Heart left ventricle (tissue), 16 donors: ENCODE results near the gene MYBPH. TPM values are rescaled to one million over a fixed set of nuclear protein-coding genes. Genes with fewer than 3 reads are reported as not detected.

Experiments used
- ATAC-seq, 4 donors: fragments of 200-7000 bp; cut with Tn5 transposase; one replicate each; pipeline ENCODE4 v1.9.1; 2020 to 2022; ENCODE audit warnings: moderate library complexity in 4 of 4, mild to moderate bottlenecking in 3 of 4, moderate number of reproducible peaks in 1 of 4
- DNase-seq, 5 donors: peaks; one replicate each; pipeline ENCODE4 v3.0.0-alpha.2; 2020
- H3K27ac ChIP-seq, 12 donors: fragments of 200-600 bp; sonication (generic) in 4 of 12; one replicate each; pipeline versions ENCODE4 v1.5.0 to v1.8.0; 2016 to 2022; ENCODE audit warnings: mild to moderate bottlenecking in 2 of 12
- H3K27me3 ChIP-seq, 9 donors: fragments of 200-600 bp; sonication (generic) in 2 of 9; one replicate each; pipeline versions ENCODE4 v1.5.1 to v1.8.0; 2016 to 2022; ENCODE audit warnings: mild to moderate bottlenecking in 3 of 9
- H3K36me3 ChIP-seq, 9 donors: fragments of 200-600 bp; sonication (generic) in 2 of 9; one replicate each; pipeline versions ENCODE4 v1.5.0 to v1.8.0; 2018 to 2022; ENCODE audit warnings: mild to moderate bottlenecking in 2 of 9
- H3K4me1 ChIP-seq, 12 donors: fragments of 200-600 bp; sonication (generic) in 4 of 12; one replicate each; pipeline versions ENCODE4 v1.5.0 to v1.8.0; 2016 to 2022; ENCODE audit warnings: mild to moderate bottlenecking in 3 of 12
- H3K4me3 ChIP-seq, 12 donors: fragments of 200-600 bp; sonication (generic) in 4 of 12; one replicate each; pipeline versions ENCODE4 v1.5.0 to v1.8.0; 2017 to 2022; ENCODE audit warnings: mild to moderate bottlenecking in 9 of 12, moderate library complexity in 4 of 12
- H3K9me3 ChIP-seq, 12 donors: fragments of 200-600 bp; sonication (generic) in 4 of 12; one replicate each; pipeline versions ENCODE4 v1.5.0 to v1.8.0; 2016 to 2022; ENCODE audit warnings: mild to moderate bottlenecking in 1 of 12
- CTCF ChIP-seq, 12 donors: fragments of 200-600 bp; sonication (generic) in 4 of 12; IDR thresholded peaks; one replicate each; pipeline versions ENCODE4 v1.5.0 to v1.8.0; 2018 to 2022; ENCODE audit warnings: antibody characterized with exemption in 12 of 12, mild to moderate bottlenecking in 5 of 12
- POLR2A ChIP-seq, 2 donors: fragments of 450-650 bp; IDR thresholded peaks; one replicate each; pipeline ENCODE4 v1.6.1; 2017; ENCODE audit warnings: antibody characterized with exemption in 2 of 2, mild to moderate bottlenecking in 2 of 2, moderate library complexity in 2 of 2
- whole genome bisulfite sequencing, 4 donors: extraction: QIAGEN DNeasy Blood & Tissue Kit in 2 of 4; methylation state at CpG; one replicate each; pipeline versions ENCODE4 v1.1.5 to v1.1.7; 2013 to 2018; 5-methylcytosine and 5-hydroxymethylcytosine counted together
- intact Hi-C, 10 donors: fragments of 100-400 bp; cut with DNase I; formaldehyde crosslinking; loops; one replicate each; pipeline versions ENCODE4 v1.11.1 to v1.14.2; 2022
- polyA plus RNA-seq, 2 donors: library from polyadenylated mRNA; stranded (reverse); fragments of 200-250 nt; gene quantifications; one replicate each; pipeline ENCODE4 v1.2.3, GENCODE V29; 2013
- total RNA-seq, 9 donors: library from RNA; depleted of rRNA in 2 of 9; stranded (reverse); fragments of >200 nt in 2 of 9; fragmentation: NEBNext Ultra II Directional in 3 of 9; extraction: Animal tissue kit (Norgen Biotek cat#: 25700) in 3 of 9; gene quantifications; one replicate each; pipeline versions ENCODE4 v1.1.0 to v1.2.4, GENCODE V29; 2016 to 2023
- donor health status: ischemic (EF 13 %, LVEDD 7.1; RV severe dilation, severe dysfunction).
- donor health status: healthy with polysubstance abuse.
- donor health status: DM: no; HTN: yes; CAD: no.
- donor health status: DM: no; HTN: no; CAD: no.
- donor health status: ischemic (EF 25% LVEDD 6.9; RV normal size, moderate dysfunction).
- donor health status: ischemic (EF 25% LVEDD 5.7; RV mildly dilated, moderate dysfunction).
- donor health status: healthy.
- donor health status: DM: yes; HTN: yes; CAD: no.
- donor health status: ischemic (EF 35%, LVEDD 5.7; RV mildly dilated, moderate dysfunction).
- donor health status: nonischemic (EF 11% LVEDD 7.7; RV severe dilation, severe dysfunction).
- donor health status: DM: yes; HTN: yes; CAD: no.
- donor health status: PGD.
- donor health status: ischemic (EF 29% LVEDD 5.4; RV normal size, mild dysfunction).
- donor health status: nonischemic (EF 23%, LVEDD 6.1; RV moderate dilation, normal function).

The MYBPH gene
- total and polyA plus RNA-seq, 11 donors = 0.32 TPM; not detected in 10

- TF ChIP-seq POLR2A (IDR thresholded peaks at IDR 0.05) (no peak), CTCF (IDR thresholded peaks at IDR 0.05) (no peak)
- Histone ChIP-seq H3K4me3 (no peak overlapping the region), H3K27ac (no peak overlapping the region), H3K4me1 (peaks cover 0 to 19% (median 4%) of the 10 kb centered on the region in 12 donors), H3K27me3 (peaks cover 0 to 7% (median 0%) of the 10 kb centered on the region in 9 donors), H3K36me3 (no peaks in the 10 kb centered on the region), H3K9me3 (no peaks in the 10 kb centered on the region)
- ATAC-seq (no peak), DNase-seq (no peak)
- intact Hi-C loops = no loop called here
- WGBS, 4 donors = 59 to 69% (median 63%) methylated on average over 8 of the region's 8 CpGs
These were observed 39.9 kb downstream of the MYBPH start for GRCh38 chr1:203135636-203136305.

GRCh38 chr1:203133970-203134725, 41.5 kb downstream of the MYBPH start:
- peaks cover 0 to 31% (median 15%) of the 10 kb centered on the region in 12 donors for H3K4me1 ChIP-seq
- no peaks in the 10 kb centered on the region for H3K36me3 ChIP-seq
- intact Hi-C loops = no loop called here
- H3K9me3 ChIP-seq = no peaks in the 10 kb centered on the region
- no peak overlapping the region for H3K4me3 ChIP-seq
- WGBS, 4 donors = 65 to 82% (median 74%) methylated on average over 12 of the region's 12 CpGs
- TF ChIP-seq CTCF (IDR thresholded peaks at IDR 0.05) (no peak), POLR2A (IDR thresholded peaks at IDR 0.05) (no peak)
- DNase-seq (no peak), ATAC-seq (no peak)
- peaks cover 0 to 7% (median 0%) of the 10 kb centered on the region in 9 donors for H3K27me3 ChIP-seq
- H3K27ac ChIP-seq = no peak overlapping the region

GRCh38 chr1:203131548-203132200, 44.0 kb downstream of the MYBPH start:
- intact Hi-C loops = no loop called here
- Histone ChIP-seq H3K4me1 (peaks cover 0 to 56% (median 35%) of the 10 kb centered on the region in 12 donors), H3K36me3 (no peaks in the 10 kb centered on the region), H3K9me3 (no peaks in the 10 kb centered on the region), H3K4me3 (no peak overlapping the region), H3K27me3 (peaks cover 0 to 31% (median 0%) of the 10 kb centered on the region in 9 donors), H3K27ac (peak overlapping the region in 4 of 12 donors; percentile 29 to 90 (median 86))
- TF ChIP-seq POLR2A (IDR thresholded peaks at IDR 0.05) (no peak), CTCF (IDR thresholded peaks at IDR 0.05) (no peak)
- WGBS, 4 donors = 79 to 85% (median 84%) methylated on average over 6 to 9 of the region's 9 CpGs
- ATAC-seq (no peak), DNase-seq (no peak)
